OCI-LY3 (cell line): ENCODE measurements around the gene RPL23.

Experiments used
- EZH2phosphoT487 ChIP-seq: fragments of 200-600 bp; shearing (Covaris generic); IDR thresholded peaks from 2 replicates; pipeline ENCODE4 v1.6.1; 2018; ENCODE audit warnings: antibody characterized with exemption, mixed run types, low read depth
- TF ChIP-seq, protein P1 (sequence below): fragments of 200-600, 300-600 bp; sonication (generic); IDR thresholded peaks from 2 replicates; pipeline ENCODE4 v1.5.1; 2014; ENCODE audit warnings: antibody characterized with exemption, low read length, low read depth

DNA sequence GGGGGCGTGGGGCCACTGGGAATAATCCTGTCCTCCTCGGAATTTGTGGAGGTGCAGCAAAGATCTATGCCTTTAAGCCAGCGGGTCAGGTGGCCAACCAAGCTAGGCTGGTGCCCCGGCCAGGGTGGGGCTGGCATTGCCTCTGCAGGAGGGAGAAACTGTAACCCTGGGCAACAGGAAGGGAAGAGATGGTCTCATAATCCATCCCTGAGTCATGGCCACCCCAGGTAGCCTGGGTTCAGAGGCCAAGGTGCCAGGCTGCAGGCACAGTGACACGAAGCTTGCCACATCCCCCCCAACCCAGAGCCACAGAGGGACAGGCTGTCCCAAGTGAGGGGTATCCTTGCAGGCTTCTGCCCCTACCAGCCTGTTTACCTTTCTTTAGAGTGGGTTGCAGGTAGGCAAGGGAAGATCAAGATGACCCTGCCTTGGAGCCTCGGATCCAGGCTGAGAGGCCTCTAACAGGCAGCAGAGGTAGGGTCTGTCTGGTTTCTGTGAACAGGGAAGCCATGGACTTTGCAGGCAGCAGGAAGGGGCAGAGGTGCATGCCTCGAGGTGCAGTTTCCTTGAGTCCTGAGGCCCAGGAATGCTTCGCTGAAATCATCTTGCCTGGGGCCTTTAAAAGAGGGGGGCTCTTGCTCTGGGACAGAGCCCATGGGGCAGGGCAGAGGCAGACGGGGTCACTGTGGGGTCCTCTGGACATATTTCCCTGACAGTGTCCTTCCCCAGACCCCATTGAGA, 20.3 kb upstream of the RPL23 start:
- TF ChIP-seq, protein P1, sequence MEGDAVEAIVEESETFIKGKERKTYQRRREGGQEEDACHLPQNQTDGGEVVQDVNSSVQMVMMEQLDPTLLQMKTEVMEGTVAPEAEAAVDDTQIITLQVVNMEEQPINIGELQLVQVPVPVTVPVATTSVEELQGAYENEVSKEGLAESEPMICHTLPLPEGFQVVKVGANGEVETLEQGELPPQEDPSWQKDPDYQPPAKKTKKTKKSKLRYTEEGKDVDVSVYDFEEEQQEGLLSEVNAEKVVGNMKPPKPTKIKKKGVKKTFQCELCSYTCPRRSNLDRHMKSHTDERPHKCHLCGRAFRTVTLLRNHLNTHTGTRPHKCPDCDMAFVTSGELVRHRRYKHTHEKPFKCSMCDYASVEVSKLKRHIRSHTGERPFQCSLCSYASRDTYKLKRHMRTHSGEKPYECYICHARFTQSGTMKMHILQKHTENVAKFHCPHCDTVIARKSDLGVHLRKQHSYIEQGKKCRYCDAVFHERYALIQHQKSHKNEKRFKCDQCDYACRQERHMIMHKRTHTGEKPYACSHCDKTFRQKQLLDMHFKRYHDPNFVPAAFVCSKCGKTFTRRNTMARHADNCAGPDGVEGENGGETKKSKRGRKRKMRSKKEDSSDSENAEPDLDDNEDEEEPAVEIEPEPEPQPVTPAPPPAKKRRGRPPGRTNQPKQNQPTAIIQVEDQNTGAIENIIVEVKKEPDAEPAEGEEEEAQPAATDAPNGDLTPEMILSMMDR, result no peak
- TF ChIP-seq EZH2phosphoT487, result no peak
